OCI-M2 (cell line): ENCODE data around the gene GRK5.

ENCODE experiments used
- DNase-seq: peaks from one replicate; lab custom pipeline; 2025; ENCODE audit not compliant: unreplicated experiment; lab: John Stamatoyannopoulos, UW

GRK5 gene

DNA sequence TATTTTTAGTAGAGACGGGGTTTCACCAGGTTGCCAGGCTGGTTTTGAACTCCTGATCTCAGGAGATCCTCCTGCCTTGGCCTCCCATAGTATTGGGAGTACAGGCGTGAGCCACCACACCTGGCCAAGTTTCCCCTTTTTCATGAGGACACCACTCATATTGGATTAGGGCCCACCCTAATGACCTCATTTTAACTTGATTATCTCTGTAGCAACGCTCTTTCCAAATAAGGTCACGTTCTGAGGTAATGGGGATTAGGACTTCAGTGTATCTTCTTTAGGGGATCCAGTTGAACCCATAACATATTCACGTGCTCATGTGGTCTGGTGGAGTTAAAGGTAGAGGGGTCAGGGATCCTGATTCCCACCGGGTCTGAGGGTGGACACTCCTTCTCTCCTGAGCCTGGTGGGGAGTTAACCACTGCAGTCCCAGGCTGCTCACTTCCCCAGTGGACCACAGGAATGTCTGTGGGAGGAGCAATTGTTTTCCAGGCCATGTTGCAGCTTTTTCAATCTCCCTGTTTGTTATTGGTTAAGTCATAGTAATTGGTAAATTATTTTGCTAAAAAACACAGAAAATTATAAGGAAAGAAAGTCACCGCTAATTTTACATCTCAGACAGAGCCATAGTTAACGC, 130.5 kb downstream of the GRK5 start:
- DNase-seq = no peak

DNA sequence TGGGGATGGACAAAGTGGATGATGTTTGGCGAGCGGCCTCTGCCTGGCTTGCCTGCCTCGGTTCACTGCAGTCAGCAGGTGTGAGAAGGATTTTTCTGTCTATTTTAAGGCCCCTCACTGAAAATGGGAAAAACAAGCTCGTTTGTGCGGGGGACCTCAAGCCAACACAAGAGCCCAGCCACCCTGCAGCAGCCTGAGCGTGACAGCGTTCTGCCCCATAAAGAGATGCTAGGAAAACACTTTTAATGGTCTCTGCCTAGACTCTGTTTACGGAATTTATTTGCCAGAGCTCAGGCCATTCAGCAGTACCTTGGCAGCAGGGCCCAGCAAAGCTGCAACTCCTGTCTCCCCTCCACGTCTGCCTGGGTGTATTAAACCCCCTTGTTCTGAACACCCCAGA, 131.7 kb downstream of the GRK5 start:
- no peak for DNase-seq

DNA sequence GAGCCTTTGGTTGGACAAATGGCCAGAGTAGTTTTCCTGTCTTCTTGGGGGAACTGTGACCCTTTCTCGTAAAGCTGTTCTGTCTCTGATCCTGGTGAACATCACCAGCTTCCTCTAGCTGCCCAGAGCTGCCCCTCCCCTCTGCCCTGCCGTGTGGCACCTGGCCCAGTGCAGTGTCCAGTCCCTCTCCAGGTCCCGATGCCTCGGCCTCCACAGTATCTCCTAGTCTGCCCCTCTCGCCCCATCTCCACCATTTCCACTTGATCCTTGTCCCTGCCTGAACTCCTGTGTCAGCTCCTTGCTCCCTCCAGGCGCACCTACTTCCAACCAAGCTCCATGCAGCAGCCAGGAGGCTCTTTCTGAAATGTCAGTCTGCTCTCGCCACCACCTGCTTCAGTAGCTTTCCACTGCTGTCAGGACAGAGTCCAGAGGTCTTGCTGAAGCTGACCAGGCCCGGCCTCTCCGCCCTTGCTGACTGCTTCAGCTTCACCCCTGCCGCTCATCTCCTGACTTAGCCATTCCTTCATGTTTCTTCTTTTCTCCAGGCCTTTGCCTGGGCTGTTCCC, 133.6 kb downstream of the GRK5 start:
- no peak for DNase-seq

DNA sequence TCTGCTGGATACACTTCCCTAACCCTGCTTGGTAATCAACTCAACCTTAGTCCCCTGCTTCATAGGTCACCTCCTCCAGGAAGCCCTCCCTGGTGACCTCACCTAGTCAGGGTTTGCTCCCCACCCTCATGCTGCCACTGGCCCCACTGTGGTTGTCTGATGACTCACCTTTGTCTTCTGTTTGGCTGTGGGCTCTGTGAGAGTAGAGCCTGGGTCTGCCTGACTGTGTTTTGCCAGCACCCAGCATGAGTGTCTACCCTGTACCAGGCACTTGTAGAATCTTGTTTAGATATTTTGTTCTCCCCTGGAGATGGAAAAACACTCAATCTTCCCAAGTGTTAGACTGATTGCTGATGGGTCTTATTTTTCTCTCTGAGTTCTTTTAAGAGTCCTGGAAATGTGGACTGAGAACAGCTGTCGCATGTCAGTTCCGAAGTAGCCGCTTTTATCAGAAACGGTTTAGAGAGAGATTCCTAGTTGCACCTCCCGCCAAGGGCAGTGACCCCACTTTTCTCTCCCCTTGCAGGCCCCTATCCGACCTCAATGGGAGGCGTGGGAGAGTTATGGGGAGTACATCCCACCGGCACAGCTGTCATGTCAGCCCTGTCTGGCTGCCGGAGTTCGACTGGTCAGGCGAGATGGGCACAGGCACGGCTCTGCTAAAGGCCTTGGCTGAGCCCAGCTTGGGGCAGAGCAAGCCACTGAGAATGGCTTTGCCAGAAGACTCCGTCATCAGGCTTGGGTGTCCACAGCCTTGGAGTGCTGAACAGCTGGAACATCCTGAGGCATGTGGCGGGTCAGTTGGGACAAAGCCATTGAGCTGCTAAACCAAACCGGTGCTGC, 134.3 kb downstream of the GRK5 start:
- no peak for DNase-seq

DNA sequence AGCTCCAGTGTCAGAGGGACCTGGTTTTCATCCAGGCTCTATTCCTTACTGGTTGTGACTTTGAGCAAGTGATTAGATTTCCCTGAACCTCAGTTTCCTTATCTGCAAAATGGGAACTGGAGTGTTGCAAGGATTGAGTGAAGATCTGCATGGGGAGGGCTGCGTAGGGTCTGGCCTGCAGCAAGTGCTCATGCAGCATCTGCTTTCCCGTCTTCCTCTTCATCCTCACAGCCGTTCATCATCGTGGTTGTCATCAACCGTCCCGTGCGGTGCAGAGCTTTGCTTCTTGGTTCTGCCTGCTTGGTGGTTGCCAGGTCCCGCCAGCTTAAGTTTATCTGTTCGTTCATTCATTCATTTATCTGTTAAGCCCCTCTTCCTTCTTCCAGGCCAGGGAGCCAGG, 135.0 kb downstream of the GRK5 start:
- DNase-seq = no peak

DNA sequence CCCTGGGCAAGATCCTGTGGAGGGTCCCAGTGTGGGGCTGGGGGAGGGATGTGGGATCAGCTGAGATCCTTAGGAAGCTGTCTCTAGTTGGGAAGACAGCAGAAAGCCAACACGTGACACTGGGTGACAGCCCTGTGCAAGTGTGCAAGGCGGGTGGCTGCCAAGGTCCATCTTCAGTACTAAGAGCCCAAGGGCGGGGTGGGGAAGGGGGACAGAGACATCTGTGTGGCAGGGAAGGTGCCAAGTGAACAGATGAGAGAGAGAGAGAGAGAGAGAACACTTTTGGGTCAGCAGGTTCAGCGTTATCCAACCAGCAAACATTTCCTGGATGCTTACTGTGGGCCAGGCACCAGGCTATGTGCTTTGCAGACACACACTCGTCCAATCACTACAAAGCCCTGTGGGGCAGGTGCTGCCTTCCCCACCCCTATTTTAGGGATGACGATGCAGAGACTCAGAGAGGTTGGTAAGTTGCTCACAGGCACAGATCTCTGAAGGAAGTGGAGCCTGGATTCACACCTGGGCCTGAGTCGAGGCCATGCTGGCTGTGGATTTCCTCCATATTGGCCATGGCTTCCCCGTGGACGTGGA, 135.7 kb downstream of the GRK5 start:
- DNase-seq = no peak

DNA sequence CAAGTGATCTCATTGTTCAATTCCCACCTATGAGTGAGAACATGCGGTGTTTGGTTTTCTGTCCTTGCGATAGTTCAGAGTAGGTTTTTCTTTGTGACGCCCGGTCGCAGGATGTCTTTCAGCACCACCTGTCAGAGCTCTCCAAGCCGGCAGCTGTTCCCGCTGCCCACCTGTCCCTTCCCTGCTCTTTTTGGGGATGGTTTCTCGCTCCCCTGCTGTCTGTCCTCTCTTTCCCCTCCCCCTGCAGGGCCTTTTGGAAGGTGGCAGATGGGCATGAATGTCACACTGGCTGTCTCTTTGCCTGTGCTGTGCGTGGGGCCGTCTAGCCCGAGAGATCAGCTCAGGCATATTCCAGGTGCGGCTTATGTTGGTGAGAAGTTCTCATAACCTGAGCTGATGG, 137.0 kb downstream of the GRK5 start:
- DNase-seq = no peak

DNA sequence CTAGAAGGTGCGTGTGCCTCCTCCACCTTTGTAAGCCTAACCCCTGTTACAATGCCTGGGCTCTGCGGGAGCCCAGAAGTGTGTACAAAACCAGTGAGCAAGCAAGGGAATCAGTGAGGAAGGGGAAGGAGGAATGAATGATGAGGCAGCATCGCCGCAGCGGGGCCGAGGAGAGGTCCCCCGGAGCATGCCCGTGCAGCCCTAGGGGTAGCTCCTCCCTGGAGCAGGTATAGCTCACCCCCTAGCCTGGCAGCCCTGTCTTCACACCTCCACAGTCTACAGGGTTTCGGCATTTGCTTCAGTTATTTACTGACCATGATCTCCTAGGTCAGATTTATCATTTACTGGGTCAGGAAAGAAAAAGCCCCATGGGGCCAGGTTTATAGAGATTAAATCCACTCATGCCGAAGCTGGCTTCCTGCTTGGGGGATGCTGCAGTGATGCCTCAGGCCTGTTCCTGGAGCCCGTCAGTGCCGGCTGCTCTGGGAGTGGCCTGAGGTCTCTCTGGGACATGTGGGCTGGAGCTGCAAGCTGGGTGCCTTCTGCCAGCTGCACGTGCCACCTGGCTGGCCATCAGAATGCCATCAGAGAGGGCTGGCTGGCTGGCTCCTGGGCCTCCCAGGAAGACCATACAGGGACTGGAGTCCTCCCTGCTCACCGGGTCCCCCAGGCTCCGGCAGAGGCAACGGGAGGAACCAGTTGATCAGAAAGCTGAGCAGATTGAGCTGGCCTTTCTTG, 138.9 kb downstream of the GRK5 start:
- no peak for DNase-seq

DNA sequence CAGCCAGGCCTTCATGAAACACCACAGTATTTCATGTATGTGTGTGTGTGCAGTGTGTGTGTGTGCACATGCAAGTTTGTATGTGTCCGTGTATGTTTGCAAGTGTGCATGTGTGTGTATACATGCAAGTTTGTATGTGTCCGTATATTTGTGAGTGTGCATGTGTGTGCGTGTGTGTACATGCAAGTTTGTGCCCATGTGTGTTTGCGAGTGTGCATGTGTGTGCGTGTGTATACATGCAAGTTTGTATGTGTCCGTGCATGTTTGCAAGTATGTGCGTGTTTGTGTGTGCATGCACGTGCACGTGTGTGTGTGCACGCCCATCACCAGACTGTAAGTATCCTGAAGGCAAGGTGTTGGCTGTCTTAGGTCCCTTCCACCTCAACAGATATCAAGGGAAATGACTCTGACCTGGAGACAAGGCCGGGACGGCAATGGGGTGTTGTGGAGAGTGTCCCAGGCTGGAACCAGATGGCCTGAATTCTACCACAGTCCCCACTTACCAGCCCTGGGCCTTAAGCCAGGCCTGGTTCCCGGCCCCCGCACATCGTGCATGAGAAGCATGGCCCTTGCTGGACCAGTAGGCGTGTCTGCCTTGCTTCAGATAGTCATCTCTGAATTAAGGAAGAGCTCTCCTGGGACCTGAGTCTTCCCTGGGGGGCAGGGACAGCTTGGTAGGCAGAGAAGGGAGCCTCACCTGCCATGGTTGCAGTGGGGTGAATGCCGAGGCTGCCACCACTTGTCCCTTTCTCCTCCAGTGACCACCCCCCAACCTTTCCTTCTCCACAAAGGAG, 140.0 kb downstream of the GRK5 start:
- DNase-seq = no peak

DNA sequence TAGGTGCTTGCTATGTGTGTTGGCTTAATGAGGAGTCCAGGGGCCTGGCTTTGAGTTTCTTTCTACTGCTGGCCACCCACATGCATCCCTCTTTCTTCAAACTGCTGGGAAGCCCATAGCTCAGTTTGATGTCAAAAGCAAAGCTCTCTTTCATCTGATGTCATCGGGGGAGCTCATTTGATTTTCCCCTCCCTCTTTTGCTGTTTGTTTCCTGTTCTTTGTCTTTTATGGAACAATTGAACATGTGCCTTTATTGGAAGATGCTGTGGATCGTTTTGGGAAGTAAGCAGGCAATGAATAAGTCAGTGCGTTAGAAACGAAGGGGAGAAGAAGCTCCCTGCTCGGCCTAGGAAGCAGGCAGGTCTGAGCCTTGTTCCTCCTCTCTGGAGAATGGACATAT, 140.7 kb downstream of the GRK5 start:
- DNase-seq = no peak

DNA sequence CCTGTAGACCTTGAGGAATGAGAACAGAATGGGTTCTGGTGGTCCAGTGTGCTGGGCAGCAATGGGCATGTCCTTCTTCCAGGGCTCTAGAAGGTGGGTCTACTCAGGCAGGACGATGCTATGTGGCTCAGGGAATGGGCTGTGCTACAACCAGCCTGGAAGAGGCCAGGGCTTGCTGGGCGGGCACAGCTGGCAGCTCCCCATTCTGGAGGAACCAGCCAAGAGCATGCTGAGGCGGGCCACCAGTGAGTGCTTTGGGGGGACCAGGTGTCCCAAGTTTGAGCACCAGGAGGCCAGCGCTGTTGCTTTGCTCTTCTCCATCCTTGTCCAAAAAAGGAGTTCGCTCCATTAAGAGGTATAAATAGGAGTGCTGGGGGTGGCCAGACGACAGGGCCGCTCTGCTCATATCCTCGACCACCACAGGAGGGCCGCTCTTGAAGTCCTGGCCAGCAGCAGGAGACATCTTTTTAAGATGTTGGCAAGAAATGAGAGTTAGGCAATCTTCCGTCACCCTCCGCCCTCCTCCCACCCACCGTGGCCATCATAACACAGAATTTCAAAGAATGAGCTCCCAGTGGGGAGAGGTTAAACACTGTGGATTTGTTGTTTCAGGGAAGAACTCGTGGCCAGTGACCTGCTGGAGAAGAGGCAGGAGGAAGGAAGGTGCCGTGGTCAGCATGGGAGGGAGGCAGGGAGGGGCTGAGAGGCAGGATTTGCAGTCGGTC, 141.3 kb downstream of the GRK5 start:
- no peak for DNase-seq

DNA sequence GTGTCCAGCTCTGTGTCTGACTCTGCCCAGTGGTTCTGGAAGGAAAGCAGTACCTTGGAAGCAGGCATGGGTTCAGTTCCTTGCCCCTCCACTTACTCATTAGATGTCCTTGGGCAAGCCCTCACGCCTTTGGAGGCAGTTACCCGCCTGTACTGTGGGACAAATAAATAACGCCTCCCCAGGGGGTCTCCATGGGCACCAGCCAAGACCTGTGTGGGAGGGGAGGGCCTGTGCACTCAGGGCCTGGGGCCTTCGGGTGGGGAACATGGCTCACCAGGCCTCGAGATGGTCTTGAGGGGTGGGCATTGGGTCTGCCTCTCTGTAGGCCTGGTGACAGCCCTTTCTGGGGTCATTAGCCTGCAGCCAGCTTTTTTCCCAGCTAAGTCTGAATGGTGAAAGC, 142.0 kb downstream of the GRK5 start:
- DNase-seq = no peak

DNA sequence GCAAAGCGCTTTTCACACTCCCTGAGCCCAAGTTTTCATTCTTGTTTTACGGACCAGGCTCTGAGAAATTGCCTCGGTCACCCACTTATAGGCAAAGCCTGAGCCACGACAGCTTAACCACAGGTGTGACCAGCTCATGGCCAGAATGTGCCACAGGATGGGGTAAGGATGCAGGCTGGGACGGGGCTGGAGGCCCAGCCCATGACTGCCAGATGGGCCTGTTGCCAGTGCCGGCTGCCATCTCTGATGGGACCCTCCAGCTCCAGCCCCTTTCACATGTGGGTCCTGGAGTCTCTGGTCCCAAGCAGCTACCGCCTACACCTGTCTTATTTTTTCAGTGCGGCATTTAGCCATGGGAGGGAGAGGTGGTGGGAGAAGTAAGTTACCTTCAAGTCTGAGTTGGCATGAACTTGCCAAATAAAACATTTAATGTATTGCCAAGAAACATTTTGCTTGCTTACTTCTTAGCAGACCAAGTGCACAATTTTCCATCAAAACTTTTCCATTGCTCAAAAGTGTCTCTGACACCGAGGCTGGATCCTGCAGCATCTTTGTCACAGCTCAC, 142.6 kb downstream of the GRK5 start:
- DNase-seq = no peak

DNA sequence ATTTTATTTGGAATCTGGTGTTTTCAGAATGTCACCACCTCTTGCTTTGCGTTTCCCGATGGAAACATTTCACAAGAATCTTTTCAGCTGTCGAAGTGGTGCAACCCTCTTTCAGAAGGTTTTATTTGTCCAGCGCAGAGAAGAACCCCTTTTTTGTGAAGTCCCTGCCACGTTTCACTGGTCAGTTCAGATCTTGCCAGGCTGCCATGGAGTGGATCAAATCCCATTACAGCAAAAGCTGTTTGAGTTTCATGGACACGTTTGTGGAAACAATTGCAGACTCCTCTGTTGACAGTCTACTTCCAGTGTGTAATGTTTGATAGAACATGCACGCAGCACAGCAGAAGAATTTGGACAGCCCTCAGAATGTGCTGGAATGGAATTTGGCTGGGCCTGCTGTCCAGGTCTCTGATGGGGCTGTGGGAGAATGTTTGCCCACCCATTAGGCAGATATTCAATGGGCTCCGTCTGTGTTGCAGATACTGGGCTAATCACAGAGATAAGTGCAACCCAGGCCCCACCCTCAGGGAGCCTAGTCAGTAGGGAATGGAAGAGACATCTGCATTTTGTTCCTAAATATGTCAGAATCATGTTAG, 143.2 kb downstream of the GRK5 start:
- no peak for DNase-seq

DNA sequence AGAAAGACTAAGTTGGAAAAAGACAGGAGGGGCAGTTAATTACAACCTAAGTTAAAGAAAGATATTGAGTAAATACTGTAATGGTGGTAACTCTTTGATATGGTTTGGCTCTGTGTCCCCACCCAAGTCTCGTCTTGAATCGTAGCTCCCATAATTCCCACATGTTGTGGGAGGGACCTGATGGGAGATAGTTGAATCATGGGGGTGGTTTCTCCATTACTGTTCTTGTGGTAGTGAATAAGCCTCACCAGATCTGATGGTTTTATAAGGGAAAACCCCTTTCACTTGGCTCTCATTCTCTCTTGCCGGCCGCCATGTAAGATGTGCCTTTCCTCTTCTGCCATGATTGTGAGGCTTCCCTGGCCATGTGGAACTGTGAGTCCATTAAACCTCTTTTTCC, 143.8 kb downstream of the GRK5 start:
- no peak for DNase-seq

DNA sequence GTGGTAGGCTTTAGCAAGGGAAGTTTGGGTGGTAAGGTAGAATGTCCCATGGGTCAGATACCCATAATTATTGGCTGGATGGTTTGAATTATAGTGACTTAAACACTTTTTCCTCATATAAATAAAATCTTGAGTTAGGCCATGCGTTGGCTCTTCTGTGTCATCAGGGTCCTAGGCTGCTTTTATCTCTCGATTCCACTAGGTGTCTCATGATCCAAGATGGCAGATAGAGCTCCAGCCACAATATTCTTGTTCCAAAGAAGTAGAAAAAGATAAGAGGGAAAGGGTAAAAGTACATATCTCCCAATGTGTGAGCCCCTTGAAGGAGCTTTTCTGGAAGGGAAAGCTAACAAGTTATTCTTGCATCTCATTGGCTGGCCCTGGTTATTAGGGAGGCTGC, 144.7 kb downstream of the GRK5 start:
- no peak for DNase-seq

DNA sequence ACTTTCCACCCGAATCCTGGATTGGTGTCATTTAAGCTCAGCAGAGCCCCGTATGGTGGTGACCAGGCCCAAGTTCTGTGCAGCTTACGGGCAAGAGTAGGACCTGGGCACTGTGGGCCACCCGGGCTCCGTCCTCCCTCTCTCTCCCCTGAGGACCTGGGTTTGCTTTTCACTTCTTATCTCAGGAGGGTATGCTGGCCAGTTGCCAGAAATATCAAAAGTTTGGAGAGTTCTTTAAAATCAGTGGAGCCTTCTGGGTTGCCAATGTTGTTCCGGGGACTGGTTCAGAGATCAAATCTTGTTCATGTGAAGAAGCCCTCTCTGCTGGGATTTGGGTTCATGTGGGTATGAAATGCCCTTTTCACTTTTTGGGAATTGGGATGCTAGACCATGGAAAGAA, 145.4 kb downstream of the GRK5 start:
- no peak for DNase-seq

DNA sequence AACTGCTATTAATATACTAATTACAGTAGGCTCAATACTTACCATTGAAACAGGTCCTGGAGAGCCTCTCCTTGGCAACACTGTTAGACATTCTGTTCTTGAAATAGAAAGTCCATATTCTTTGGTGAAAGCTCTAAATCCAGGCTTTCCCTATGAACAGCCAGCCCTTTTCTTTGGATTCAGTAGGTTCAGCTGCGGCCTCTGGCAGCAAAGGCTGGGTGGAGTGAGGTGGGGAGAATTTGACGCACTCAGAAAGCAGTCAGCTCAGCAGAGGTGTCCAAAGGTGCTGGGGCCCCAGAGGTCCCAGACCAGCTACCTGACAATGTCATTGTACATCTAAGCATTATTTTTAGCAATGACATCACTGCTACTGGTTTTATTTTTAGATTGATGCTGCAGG, 146.1 kb downstream of the GRK5 start:
- no peak for DNase-seq

DNA sequence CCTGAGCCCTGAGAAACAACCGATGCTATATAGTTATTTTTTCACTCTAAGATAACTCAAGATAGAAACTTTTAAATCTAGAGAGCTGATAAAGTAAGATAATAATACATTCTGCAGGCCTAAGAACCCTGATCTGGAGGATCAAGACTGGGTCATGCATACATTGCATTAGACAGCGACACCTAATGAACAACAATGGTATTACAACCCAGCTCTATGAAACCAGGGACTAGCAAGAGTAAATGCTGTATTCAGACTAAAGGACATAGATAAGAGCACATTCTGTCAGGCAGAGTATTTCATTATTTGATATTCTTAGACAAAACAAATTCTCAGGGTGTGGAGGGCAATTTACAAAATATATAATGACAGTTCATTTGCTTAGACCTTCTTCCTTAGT, 148.6 kb downstream of the GRK5 start:
- no peak for DNase-seq
